Measurements from ENCODE around the gene FES.

FES gene

GRCh38 chr15:90883976-90884718 is at the start of gene FES:
FES (plus strand) TSS chr15:90884504; CDS start chr15:90885046, 542 bp downstream.
- DNase-seq (ENCODE audit: extremely low read depth, low read depth): no peak
- TF ChIP-seq CTCF (IDR thresholded peaks at IDR 0.05; ENCODE audit: low read depth, low read length): no peak

GRCh38 chr15:90834626-90835025 is 49.7 kb upstream of the FES start:
- no peak for DNase-seq (ENCODE audit: extremely low read depth, low read depth)
- no peak for TF ChIP-seq CTCF (IDR thresholded peaks at IDR 0.05; ENCODE audit: low read depth, low read length)

- no peak for TF ChIP-seq CTCF (IDR thresholded peaks at IDR 0.05; ENCODE audit: low read depth, low read length)
- DNase-seq (ENCODE audit: extremely low read depth, low read depth): peak; percentile 5
Observed at GRCh38 chr15:90836296-90836871, 47.9 kb upstream of the FES start.

GRCh38 chr15:90837094-90837493 is 47.2 kb upstream of the FES start:
- TF ChIP-seq CTCF (IDR thresholded peaks at IDR 0.05; ENCODE audit: low read depth, low read length): no peak
- no peak for DNase-seq (ENCODE audit: extremely low read depth, low read depth)

- TF ChIP-seq CTCF (IDR thresholded peaks at IDR 0.05; ENCODE audit: low read depth, low read length): no peak
- DNase-seq (ENCODE audit: extremely low read depth, low read depth): no peak
Observed at GRCh38 chr15:90838139-90838538, 46.2 kb upstream of the FES start.

GRCh38 chr15:90838544-90838943 is 45.8 kb upstream of the FES start:
- no peak for TF ChIP-seq CTCF (IDR thresholded peaks at IDR 0.05; ENCODE audit: low read depth, low read length)

More at GRCh38 chr15:90838544-90838943, 45.8 kb upstream of the FES start:
- DNase-seq (ENCODE audit: extremely low read depth, low read depth): no peak
